HepG2 (cell line): ENCODE measurements around the gene IL32. TPM values are rescaled to one million over a fixed set of nuclear protein-coding genes. Genes with fewer than 3 reads are reported as not detected.

Source experiments
- GFI1 ChIP-seq: sonication (generic); formaldehyde crosslinking; IDR thresholded peaks from 2 replicates; pipeline ENCODE4 v1.5.0; 2020; ENCODE audit warnings: missing genetic modification reagents, mild to moderate bottlenecking, borderline replicate concordance
- NPAS2 ChIP-seq: sonication (generic); formaldehyde crosslinking; IDR thresholded peaks from 2 replicates; pipeline ENCODE4 v1.8.0; 2022; ENCODE audit warnings: mild to moderate bottlenecking, missing genetic modification reagents, borderline replicate concordance
- NR2F2 ChIP-seq: IDR thresholded peaks from 2 replicates; pipeline ENCODE4 v1.6.1; 2012; ENCODE audit warnings: low read depth, inconsistent platforms, borderline replicate concordance
- PHF20 ChIP-seq: sonication (generic); formaldehyde crosslinking; IDR thresholded peaks from 2 replicates; pipeline ENCODE4 v1.5.0; 2020; ENCODE audit warnings: mild to moderate bottlenecking, missing genetic modification reagents
- POGZ ChIP-seq: sonication (generic); formaldehyde crosslinking; IDR thresholded peaks from 2 replicates; pipeline ENCODE4 v1.4.0; 2020; ENCODE audit warnings: mild to moderate bottlenecking, missing genetic modification reagents
- SMYD3 ChIP-seq: sonication (generic); formaldehyde crosslinking; IDR thresholded peaks from 2 replicates; pipeline ENCODE4 v1.8.1; 2023; ENCODE audit warnings: mild to moderate bottlenecking, missing genetic modification reagents
- ZNF737 ChIP-seq: sonication (generic); formaldehyde crosslinking; IDR thresholded peaks from 2 replicates; pipeline ENCODE4 v1.5.0; 2020; ENCODE audit warnings: missing genetic modification reagents, mild to moderate bottlenecking, borderline replicate concordance
- polyA plus RNA-seq, 8 experiments: library from polyadenylated mRNA; depleted of rRNA in 3 of 8; stranded (reverse) in 7 of 8; unstranded in 1 of 8; fragments of >200 nt; fragmentation: Illumina TruSeq in 4 of 8; extraction: Trizol in 4 of 8; gene quantifications; 2 replicates each; pipeline versions ENCODE4 v1.2.1 to v1.2.3, GENCODE V29; 2011 to 2016; ENCODE audit warnings: low read depth in 4 of 8, missing spikeins in 1 of 8, mixed read lengths in 1 of 8; ENCODE audit not compliant: insufficient read depth in 1 of 8
- total RNA-seq, 5 experiments: library from RNA; depleted of rRNA; stranded (reverse); fragments of >200 nt; fragmentation: Illumina TruSeq; extraction: Trizol; gene quantifications; 2 replicates each; pipeline ENCODE4 v1.2.3, GENCODE V29; 2016; ENCODE audit warnings: low read depth in 1 of 5
- TF ChIP-seq, protein P1 (sequence below): IDR thresholded peaks from 2 replicates; pipeline ENCODE4 v1.6.1; 2012; ENCODE audit warnings: low read depth, low read length, improper control_type of control experiment
- TF ChIP-seq, protein P2 (sequence below): sonication (generic); formaldehyde crosslinking; IDR thresholded peaks from 2 replicates; pipeline ENCODE4 v1.5.0; 2020; ENCODE audit warnings: mild to moderate bottlenecking, missing genetic modification reagents, moderate library complexity
- TF ChIP-seq, protein P3 (sequence below): sonication (generic); formaldehyde crosslinking; conservative IDR thresholded peaks from 2 replicates; pipeline ENCODE4 v1.4.0; 2020; ENCODE audit warnings: missing genetic modification reagents
- TF ChIP-seq, protein P4 (sequence below): sonication (generic); formaldehyde crosslinking; IDR thresholded peaks from 2 replicates; pipeline ENCODE4 v1.4.0; 2020; ENCODE audit warnings: mild to moderate bottlenecking, missing genetic modification reagents
- TF ChIP-seq, protein P5 (sequence below): IDR thresholded peaks from 2 replicates; pipeline ENCODE4 v1.4.0; 2020; ENCODE audit warnings: mild to moderate bottlenecking, missing genetic modification reagents
- TF ChIP-seq, protein P6 (sequence below): sonication (generic); formaldehyde crosslinking; IDR thresholded peaks from 2 replicates; pipeline ENCODE4 v1.4.0; 2020; ENCODE audit warnings: mild to moderate bottlenecking, missing genetic modification reagents

Gene IL32
- total and polyA plus RNA-seq, 2 of the 13 experiments (the other 11 are each of a cell fraction or from before 2014, with no cell fraction given) = 115 to 165 TPM

DNA sequence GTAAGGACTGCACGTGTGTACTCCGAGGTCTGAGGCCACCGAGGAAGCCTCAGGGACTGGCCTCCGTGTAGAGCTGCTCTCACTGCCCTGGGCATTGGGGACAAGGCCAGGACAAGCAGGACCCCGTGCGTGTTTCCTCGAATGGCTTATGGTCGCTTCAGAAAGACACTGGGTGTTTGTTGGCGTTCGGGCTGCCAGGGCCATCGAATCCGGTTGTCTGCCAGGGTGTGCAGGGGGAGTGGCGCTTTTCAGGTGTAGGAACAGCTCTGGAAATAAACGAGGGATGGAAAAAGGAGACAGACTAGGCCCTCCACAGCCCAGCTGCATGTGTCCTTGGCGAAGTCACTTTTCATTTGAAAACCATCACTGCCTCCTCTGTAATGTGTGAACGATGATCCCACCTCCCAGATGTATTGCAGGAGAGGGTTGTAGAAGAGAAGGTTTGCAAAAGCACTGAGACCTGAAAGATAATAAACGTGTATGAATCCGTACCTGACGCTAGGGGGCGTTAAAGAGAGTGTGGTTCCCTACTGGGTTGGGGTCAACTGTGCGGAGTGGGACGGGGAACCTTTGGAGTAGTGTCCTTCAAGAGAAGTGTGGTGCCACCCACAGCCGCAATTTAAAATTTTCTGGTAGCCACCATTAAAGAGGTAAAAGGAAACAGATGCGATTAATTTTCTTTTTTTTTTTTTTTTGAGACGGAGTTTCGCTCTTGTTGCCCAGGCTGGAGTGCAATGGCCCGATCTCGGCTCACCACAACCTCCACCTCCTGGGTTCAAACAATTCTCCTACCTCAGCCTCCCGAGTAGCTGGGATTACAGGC lies 35.8 kb downstream of the IL32 start (continued):
- TF ChIP-seq, protein P1, sequence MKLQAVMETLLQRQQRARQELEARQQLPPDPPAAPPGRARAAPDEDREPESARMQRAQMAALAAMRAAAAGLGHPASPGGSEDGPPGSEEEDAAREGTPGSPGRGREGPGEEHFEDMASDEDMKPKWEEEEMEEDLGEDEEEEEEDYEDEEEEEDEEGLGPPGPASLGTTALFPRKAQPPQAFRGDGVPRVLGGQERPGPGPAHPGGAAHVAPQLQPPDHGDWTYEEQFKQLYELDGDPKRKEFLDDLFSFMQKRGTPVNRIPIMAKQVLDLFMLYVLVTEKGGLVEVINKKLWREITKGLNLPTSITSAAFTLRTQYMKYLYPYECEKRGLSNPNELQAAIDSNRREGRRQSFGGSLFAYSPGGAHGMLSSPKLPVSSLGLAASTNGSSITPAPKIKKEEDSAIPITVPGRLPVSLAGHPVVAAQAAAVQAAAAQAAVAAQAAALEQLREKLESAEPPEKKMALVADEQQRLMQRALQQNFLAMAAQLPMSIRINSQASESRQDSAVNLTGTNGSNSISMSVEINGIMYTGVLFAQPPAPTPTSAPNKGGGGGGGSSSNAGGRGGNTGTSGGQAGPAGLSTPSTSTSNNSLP = no peak
- TF ChIP-seq, protein P2, sequence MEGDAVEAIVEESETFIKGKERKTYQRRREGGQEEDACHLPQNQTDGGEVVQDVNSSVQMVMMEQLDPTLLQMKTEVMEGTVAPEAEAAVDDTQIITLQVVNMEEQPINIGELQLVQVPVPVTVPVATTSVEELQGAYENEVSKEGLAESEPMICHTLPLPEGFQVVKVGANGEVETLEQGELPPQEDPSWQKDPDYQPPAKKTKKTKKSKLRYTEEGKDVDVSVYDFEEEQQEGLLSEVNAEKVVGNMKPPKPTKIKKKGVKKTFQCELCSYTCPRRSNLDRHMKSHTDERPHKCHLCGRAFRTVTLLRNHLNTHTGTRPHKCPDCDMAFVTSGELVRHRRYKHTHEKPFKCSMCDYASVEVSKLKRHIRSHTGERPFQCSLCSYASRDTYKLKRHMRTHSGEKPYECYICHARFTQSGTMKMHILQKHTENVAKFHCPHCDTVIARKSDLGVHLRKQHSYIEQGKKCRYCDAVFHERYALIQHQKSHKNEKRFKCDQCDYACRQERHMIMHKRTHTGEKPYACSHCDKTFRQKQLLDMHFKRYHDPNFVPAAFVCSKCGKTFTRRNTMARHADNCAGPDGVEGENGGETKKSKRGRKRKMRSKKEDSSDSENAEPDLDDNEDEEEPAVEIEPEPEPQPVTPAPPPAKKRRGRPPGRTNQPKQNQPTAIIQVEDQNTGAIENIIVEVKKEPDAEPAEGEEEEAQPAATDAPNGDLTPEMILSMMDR (CRISPR knock-in tag) = peak; percentile 77
- TF ChIP-seq NR2F2 = no peak
- TF ChIP-seq, protein P3, sequence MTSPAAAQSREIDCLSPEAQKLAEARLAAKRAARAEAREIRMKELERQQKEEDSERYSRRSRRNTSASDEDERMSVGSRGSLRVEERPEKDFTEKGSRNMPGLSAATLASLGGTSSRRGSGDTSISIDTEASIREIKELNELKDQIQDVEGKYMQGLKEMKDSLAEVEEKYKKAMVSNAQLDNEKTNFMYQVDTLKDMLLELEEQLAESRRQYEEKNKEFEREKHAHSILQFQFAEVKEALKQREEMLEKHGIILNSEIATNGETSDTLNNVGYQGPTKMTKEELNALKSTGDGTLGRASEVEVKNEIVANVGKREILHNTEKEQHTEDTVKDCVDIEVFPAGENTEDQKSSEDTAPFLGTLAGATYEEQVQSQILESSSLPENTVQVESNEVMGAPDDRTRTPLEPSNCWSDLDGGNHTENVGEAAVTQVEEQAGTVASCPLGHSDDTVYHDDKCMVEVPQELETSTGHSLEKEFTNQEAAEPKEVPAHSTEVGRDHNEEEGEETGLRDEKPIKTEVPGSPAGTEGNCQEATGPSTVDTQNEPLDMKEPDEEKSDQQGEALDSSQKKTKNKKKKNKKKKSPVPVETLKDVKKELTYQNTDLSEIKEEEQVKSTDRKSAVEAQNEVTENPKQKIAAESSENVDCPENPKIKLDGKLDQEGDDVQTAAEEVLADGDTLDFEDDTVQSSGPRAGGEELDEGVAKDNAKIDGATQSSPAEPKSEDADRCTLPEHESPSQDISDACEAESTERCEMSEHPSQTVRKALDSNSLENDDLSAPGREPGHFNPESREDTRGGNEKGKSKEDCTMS = no peak
- no peak for TF ChIP-seq PHF20 (CRISPR knock-in tag)
- TF ChIP-seq NPAS2 (CRISPR knock-in tag) = no peak
- no peak for TF ChIP-seq SMYD3 (CRISPR knock-in tag)
- peak; percentile 29; the same call in 1 of the 2 replicates for TF ChIP-seq POGZ (CRISPR knock-in tag)
- TF ChIP-seq, protein P4, sequence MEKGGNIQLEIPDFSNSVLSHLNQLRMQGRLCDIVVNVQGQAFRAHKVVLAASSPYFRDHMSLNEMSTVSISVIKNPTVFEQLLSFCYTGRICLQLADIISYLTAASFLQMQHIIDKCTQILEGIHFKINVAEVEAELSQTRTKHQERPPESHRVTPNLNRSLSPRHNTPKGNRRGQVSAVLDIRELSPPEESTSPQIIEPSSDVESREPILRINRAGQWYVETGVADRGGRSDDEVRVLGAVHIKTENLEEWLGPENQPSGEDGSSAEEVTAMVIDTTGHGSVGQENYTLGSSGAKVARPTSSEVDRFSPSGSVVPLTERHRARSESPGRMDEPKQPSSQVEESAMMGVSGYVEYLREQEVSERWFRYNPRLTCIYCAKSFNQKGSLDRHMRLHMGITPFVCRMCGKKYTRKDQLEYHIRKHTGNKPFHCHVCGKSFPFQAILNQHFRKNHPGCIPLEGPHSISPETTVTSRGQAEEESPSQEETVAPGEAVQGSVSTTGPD (CRISPR knock-in tag) = no peak
- TF ChIP-seq, protein P5, sequence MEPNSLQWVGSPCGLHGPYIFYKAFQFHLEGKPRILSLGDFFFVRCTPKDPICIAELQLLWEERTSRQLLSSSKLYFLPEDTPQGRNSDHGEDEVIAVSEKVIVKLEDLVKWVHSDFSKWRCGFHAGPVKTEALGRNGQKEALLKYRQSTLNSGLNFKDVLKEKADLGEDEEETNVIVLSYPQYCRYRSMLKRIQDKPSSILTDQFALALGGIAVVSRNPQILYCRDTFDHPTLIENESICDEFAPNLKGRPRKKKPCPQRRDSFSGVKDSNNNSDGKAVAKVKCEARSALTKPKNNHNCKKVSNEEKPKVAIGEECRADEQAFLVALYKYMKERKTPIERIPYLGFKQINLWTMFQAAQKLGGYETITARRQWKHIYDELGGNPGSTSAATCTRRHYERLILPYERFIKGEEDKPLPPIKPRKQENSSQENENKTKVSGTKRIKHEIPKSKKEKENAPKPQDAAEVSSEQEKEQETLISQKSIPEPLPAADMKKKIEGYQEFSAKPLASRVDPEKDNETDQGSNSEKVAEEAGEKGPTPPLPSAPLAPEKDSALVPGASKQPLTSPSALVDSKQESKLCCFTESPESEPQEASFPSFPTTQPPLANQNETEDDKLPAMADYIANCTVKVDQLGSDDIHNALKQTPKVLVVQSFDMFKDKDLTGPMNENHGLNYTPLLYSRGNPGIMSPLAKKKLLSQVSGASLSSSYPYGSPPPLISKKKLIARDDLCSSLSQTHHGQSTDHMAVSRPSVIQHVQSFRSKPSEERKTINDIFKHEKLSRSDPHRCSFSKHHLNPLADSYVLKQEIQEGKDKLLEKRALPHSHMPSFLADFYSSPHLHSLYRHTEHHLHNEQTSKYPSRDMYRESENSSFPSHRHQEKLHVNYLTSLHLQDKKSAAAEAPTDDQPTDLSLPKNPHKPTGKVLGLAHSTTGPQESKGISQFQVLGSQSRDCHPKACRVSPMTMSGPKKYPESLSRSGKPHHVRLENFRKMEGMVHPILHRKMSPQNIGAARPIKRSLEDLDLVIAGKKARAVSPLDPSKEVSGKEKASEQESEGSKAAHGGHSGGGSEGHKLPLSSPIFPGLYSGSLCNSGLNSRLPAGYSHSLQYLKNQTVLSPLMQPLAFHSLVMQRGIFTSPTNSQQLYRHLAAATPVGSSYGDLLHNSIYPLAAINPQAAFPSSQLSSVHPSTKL = no peak
- TF ChIP-seq, protein P6, sequence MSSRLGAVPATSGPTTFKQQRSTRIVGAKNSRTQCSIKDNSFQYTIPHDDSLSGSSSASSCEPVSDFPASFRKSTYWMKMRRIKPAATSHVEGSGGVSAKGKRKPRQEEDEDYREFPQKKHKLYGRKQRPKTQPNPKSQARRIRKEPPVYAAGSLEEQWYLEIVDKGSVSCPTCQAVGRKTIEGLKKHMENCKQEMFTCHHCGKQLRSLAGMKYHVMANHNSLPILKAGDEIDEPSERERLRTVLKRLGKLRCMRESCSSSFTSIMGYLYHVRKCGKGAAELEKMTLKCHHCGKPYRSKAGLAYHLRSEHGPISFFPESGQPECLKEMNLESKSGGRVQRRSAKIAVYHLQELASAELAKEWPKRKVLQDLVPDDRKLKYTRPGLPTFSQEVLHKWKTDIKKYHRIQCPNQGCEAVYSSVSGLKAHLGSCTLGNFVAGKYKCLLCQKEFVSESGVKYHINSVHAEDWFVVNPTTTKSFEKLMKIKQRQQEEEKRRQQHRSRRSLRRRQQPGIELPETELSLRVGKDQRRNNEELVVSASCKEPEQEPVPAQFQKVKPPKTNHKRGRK (CRISPR knock-in tag) = no peak
- TF ChIP-seq ZNF737 (CRISPR knock-in tag) = no peak
- no peak for TF ChIP-seq GFI1 (CRISPR knock-in tag)
